H1 (cell line): ENCODE results near the gene ZNF611. TPM values are rescaled to one million over a fixed set of nuclear protein-coding genes. Genes with fewer than 3 reads are reported as not detected.

Source experiments
- CTCF ChIA-PET: fragments of 300-600 bp; sonication (Branson Sonifier 250); formaldehyde crosslinking; loops from one replicate; lab custom pipeline; 2021; ENCODE audit not compliant: partially characterized antibody; lab: Charles Lee
- POLR2A ChIA-PET: fragments of 300-600 bp; sonication (Branson Sonifier 250); formaldehyde crosslinking; loops from one replicate; lab custom pipeline; 2021; ENCODE audit warnings: inconsistent platforms; ENCODE audit not compliant: partially characterized antibody; lab: Charles Lee
- DNase-seq, 2 experiments: peaks; one replicate each; pipeline versions ENCODE4 v3.0.0 to v3.0.0-alpha.2; 2010 to 2022; ENCODE audit warnings: low spot score in 2 of 2, low read depth in 1 of 2, mixed read lengths in 1 of 2
- FAIRE-seq: peaks from 2 replicates; lab custom pipeline; 2011; peaks lifted over from hg19 to GRCh38; lab: Jason Lieb, UNC
- H2AFZ ChIP-seq: 2 replicates; pipeline ENCODE4 v1.8.1; 2012; ENCODE audit warnings: low read length, inconsistent platforms
- H2AK5ac ChIP-seq: 2 replicates; pipeline ENCODE4 v1.6.1; 2013; ENCODE audit warnings: low read depth, low read length
- H2BK120ac ChIP-seq: replicated peaks from 2 replicates; pipeline ENCODE3; 2013; ENCODE audit warnings: low read depth, low read length, inconsistent platforms
- H2BK12ac ChIP-seq: 2 replicates; pipeline ENCODE4 v1.6.1; 2013; ENCODE audit warnings: low read depth, low read length
- H2BK15ac ChIP-seq: 2 replicates; pipeline ENCODE4 v1.6.1; 2013; ENCODE audit warnings: low read length
- H2BK20ac ChIP-seq: 2 replicates; pipeline ENCODE4 v1.6.1; 2013; ENCODE audit warnings: low read length
- H2BK5ac ChIP-seq: 2 replicates; pipeline ENCODE4 v1.6.1; 2013; ENCODE audit warnings: low read depth, low read length
- H3K14ac ChIP-seq: 2 replicates; pipeline ENCODE4 v1.6.1; 2013; ENCODE audit warnings: inconsistent platforms; ENCODE audit not compliant: insufficient read length
- H3K18ac ChIP-seq: 2 replicates; pipeline ENCODE4 v1.6.1; 2013; ENCODE audit warnings: low read length; ENCODE audit errors: extremely low read depth
- H3K23ac ChIP-seq: 2 replicates; pipeline ENCODE4 v1.6.1; 2013; ENCODE audit warnings: inconsistent platforms; ENCODE audit not compliant: insufficient read length
- H3K23me2 ChIP-seq: 2 replicates; pipeline ENCODE4 v1.6.1; 2013; ENCODE audit warnings: low read depth, low read length
- H3K27ac ChIP-seq: 2 replicates; pipeline ENCODE4 v1.6.1; 2011; ENCODE audit warnings: low read depth, low read length, inconsistent platforms
- H3K27me3 ChIP-seq, 4 experiments: replicated peaks in 1 of 4; 1 replicate in 1 of 4; 2 replicates in 3 of 4; pipeline versions ENCODE4 v1.6.1 to v1.8.1; 2011 to 2013; ENCODE audit warnings: low read length in 3 of 4, mild to moderate bottlenecking in 3 of 4, inconsistent platforms in 2 of 4, mixed read lengths in 2 of 4, moderate library complexity in 1 of 4; ENCODE audit not compliant: control insufficient read depth in 3 of 4, insufficient read depth in 3 of 4; ENCODE audit errors: extremely low read depth in 1 of 4
- H3K36me3 ChIP-seq, 4 experiments: 2 replicates each; pipeline versions ENCODE4 v1.6.1 to v1.8.1; 2011 to 2013; ENCODE audit warnings: mild to moderate bottlenecking in 4 of 4, low read length in 3 of 4, moderate library complexity in 2 of 4, control low read depth in 1 of 4, inconsistent platforms in 1 of 4; ENCODE audit not compliant: insufficient read depth in 4 of 4, control insufficient read depth in 2 of 4
- H3K4ac ChIP-seq: replicated peaks from 2 replicates; pipeline ENCODE3; 2013; ENCODE audit warnings: low read length, low read depth, mixed read lengths, inconsistent platforms; ENCODE audit not compliant: insufficient read length
- H3K4me1 ChIP-seq, 4 experiments: replicated peaks in 1 of 4; 1 replicate in 1 of 4; 2 replicates in 3 of 4; pipeline versions ENCODE4 v1.6.1 to v1.8.1; 2011 to 2013; ENCODE audit warnings: low read length in 3 of 4, inconsistent platforms in 2 of 4, mixed read lengths in 1 of 4; ENCODE audit not compliant: insufficient read depth in 4 of 4, control insufficient read depth in 3 of 4
- H3K4me2 ChIP-seq, 2 experiments: 2 replicates each; pipeline versions ENCODE4 v1.6.1 to v1.8.1; 2011 to 2013; ENCODE audit warnings: low read depth in 2 of 2, low read length in 2 of 2, control low read depth in 1 of 2, inconsistent platforms in 1 of 2, mild to moderate bottlenecking in 1 of 2; ENCODE audit not compliant: insufficient read depth in 1 of 2
- H3K4me3 ChIP-seq, 4 experiments: fragments of 200-600, 300-600 bp in 1 of 4; sonication (generic), shearing (Covaris generic), sonication (Bioruptor Twin) in 1 of 4; 2 replicates each; pipeline versions ENCODE4 v1.5.1 to v1.8.1; 2011 to 2016; ENCODE audit warnings: low read length in 4 of 4, low read depth in 3 of 4, control low read depth in 2 of 4, inconsistent platforms in 2 of 4, mild to moderate bottlenecking in 2 of 4, mixed read lengths in 1 of 4, moderate library complexity in 1 of 4; ENCODE audit not compliant: insufficient read depth in 2 of 4; ENCODE audit errors: extremely low read depth in 1 of 4
- H3K56ac ChIP-seq: replicated peaks from 2 replicates; pipeline ENCODE3; 2013; ENCODE audit warnings: low read depth, mild to moderate bottlenecking, mixed read lengths, low read length, inconsistent platforms; ENCODE audit not compliant: insufficient read length
- H3K79me1 ChIP-seq: 2 replicates; pipeline ENCODE4 v1.6.1; 2013; ENCODE audit warnings: low read depth, low read length, control low read depth
- H3K79me2 ChIP-seq, 2 experiments: 2 replicates each; pipeline versions ENCODE4 v1.6.1 to v1.8.1; 2012 to 2013; ENCODE audit warnings: low read length in 2 of 2, mild to moderate bottlenecking in 2 of 2, inconsistent platforms in 1 of 2; ENCODE audit not compliant: insufficient read depth in 2 of 2, control insufficient read depth in 1 of 2
- H3K9ac ChIP-seq, 4 experiments: replicated peaks in 1 of 4; 1 replicate in 1 of 4; 2 replicates in 3 of 4; pipeline versions ENCODE4 v1.6.1 to v1.8.1; 2011 to 2013; ENCODE audit warnings: low read depth in 3 of 4, low read length in 3 of 4, control low read depth in 2 of 4, mild to moderate bottlenecking in 2 of 4, moderate library complexity in 2 of 4, inconsistent platforms in 1 of 4; ENCODE audit errors: extremely low read depth in 1 of 4
- H3K9me3 ChIP-seq, 2 experiments: 2 replicates each; pipeline versions ENCODE4 v1.6.1 to v1.8.1; 2012 to 2013; ENCODE audit warnings: mild to moderate bottlenecking in 2 of 2, moderate library complexity in 2 of 2, control low read depth in 1 of 2, inconsistent platforms in 1 of 2, low read depth in 1 of 2, low read length in 1 of 2, mixed read lengths in 1 of 2; ENCODE audit not compliant: insufficient read depth in 2 of 2
- H4K20me1 ChIP-seq, 2 experiments: replicated peaks in 1 of 2; 2 replicates each; pipeline versions ENCODE3 to v1.8.1; 2011 to 2013; ENCODE audit warnings: inconsistent platforms in 2 of 2, low read length in 2 of 2, mild to moderate bottlenecking in 1 of 2; ENCODE audit not compliant: insufficient read depth in 2 of 2, control insufficient read depth in 1 of 2
- H4K5ac ChIP-seq: 2 replicates; pipeline ENCODE4 v1.6.1; 2013; ENCODE audit warnings: low read length, low read depth, mixed read lengths, inconsistent platforms; ENCODE audit not compliant: insufficient read length
- H4K8ac ChIP-seq: 2 replicates; pipeline ENCODE4 v1.8.0; 2013; ENCODE audit warnings: mild to moderate bottlenecking, moderate library complexity, low read length, inconsistent platforms; ENCODE audit not compliant: insufficient read depth; ENCODE audit errors: extremely low read depth
- H4K91ac ChIP-seq: replicated peaks from 2 replicates; pipeline ENCODE3; 2013; ENCODE audit warnings: low read length, mixed read lengths, inconsistent platforms; ENCODE audit not compliant: insufficient read length
- EZH2 ChIP-seq: fragments of 200-600 bp; sonication (generic); IDR thresholded peaks from 2 replicates; pipeline ENCODE4 v1.7.1; 2012; ENCODE audit warnings: low read depth, mild to moderate bottlenecking, moderate library complexity, low read length, inconsistent platforms; ENCODE audit not compliant: severe bottlenecking
- POLR2AphosphoS5 ChIP-seq: IDR thresholded peaks from 2 replicates; pipeline ENCODE4 v1.6.1; 2011; ENCODE audit warnings: low read depth, low read length
- RFX5 ChIP-seq: IDR thresholded peaks from 2 replicates; pipeline ENCODE4 v1.6.1; 2011; ENCODE audit warnings: low read depth, low read length, improper control_type of control experiment, borderline replicate concordance
- WGBS, 2 experiments: shearing (Covaris generic) in 1 of 2; methylation state at CpG; one replicate each; pipeline versions ENCODE4 v1.1.6 to v1.1.7; 2013 to 2015; ENCODE audit warnings: low lambda C conversion rate in 2 of 2, mixed read lengths in 2 of 2, inconsistent platforms in 1 of 2, low coverage in 1 of 2, missing lambda C conversion rate in 1 of 2; ENCODE audit not compliant: insufficient replicate concordance in 2 of 2, insufficient coverage in 1 of 2, insufficient read length in 1 of 2; ENCODE audit errors: extremely low coverage in 1 of 2, missing lambda C conversion rate in 1 of 2; 5-methylcytosine and 5-hydroxymethylcytosine counted together
- polyA plus RNA-seq, 7 experiments: library from polyadenylated mRNA; depleted of rRNA in 3 of 7; stranded (reverse) in 5 of 7; unstranded in 2 of 7; fragments of >200 nt in 5 of 7; fragments of 200-250 nt in 2 of 7; gene quantifications; 1 replicate in 5 of 7; 2 replicates in 1 of 7; 4 replicates in 1 of 7; pipeline versions ENCODE4 v1.2.1 to v1.2.3, GENCODE V29; 2011 to 2013; ENCODE audit warnings: missing spikeins in 2 of 7, mixed read lengths in 2 of 7
- total RNA-seq: library from RNA; stranded (reverse); fragmentation: NEBNext Ultra II Directional; extraction: Animal tissue kit (Norgen Biotek cat#: 25700); gene quantifications from 2 replicates; pipeline ENCODE4 v1.2.1, GENCODE V29; 2021

The ZNF611 gene
- total and polyA plus RNA-seq, 2 of the 8 experiments (the other 6 are each of a cell fraction or from before 2014, with no cell fraction given): 1.9 to 19.0 TPM

GRCh38 chr19:52741951-52742485 is 7.2 kb upstream of the ZNF611 start:
- H3K4ac ChIP-seq: no peak overlapping the region
- no peaks in the 10 kb centered on the region for H3K79me1 ChIP-seq
- 76% methylated on average over 6 of the region's 6 CpGs; no CpG with 5 or more reads in 1 of the 2 experiments for WGBS, 2 experiments
- no peak overlapping the region for H2BK15ac ChIP-seq
- CTCF ChIA-PET: no interaction called here
- H3K14ac ChIP-seq: no peak overlapping the region
- H4K8ac ChIP-seq: no peak overlapping the region
- FAIRE-seq: no peak
- H3K23me2 ChIP-seq: no peaks in the 10 kb centered on the region
- H3K56ac ChIP-seq: no peak overlapping the region
- H3K27me3 ChIP-seq: no peaks in the 10 kb centered on the region
- H3K27ac ChIP-seq: no peak overlapping the region
- TF ChIP-seq RFX5 (no peak), EZH2 (no peak), POLR2AphosphoS5 (no peak)
- TF ChIP-seq, all 59 proteins: peak for 0
- H4K20me1 ChIP-seq: no peaks in the 10 kb centered on the region
- no peak overlapping the region for H2BK120ac ChIP-seq
- POLR2A ChIA-PET: interaction anchor here (0.6 kb wide), 1 partner anchor 139 kb away, joined by 3 read pairs; no protein-coding TSS in a partner anchor
- no peaks in the 10 kb centered on the region for H3K36me3 ChIP-seq
- H2BK20ac ChIP-seq: no peak overlapping the region
- no peak overlapping the region for H3K4me2 ChIP-seq
- H3K4me1 ChIP-seq: no peaks in the 10 kb centered on the region; a peak in 1 of 7 replicates
- no peaks in the 10 kb centered on the region for H3K79me2 ChIP-seq
- no peak overlapping the region for H4K91ac ChIP-seq
- no peak overlapping the region for H2AK5ac ChIP-seq
- no peak for DNase-seq
- H2BK5ac ChIP-seq: no peak overlapping the region
- H2BK12ac ChIP-seq: no peak overlapping the region
- no peak overlapping the region for H3K18ac ChIP-seq
- H2AFZ ChIP-seq: no peak overlapping the region
- H4K5ac ChIP-seq: no peak overlapping the region
- no peak overlapping the region for H3K4me3 ChIP-seq
- H3K9me3 ChIP-seq: no peaks in the 10 kb centered on the region
- no peak overlapping the region for H3K9ac ChIP-seq
- H3K23ac ChIP-seq: no peak overlapping the region
